Mononuclear cell (primary cell): ENCODE results near the gene IDH3G. TPM values are rescaled to one million over a fixed set of nuclear protein-coding genes. Genes with fewer than 3 reads are reported as not detected.

Experiments
- H3K27me3 ChIP-seq: 2 replicates; pipeline ENCODE4 v1.6.0; 2011; ENCODE audit warnings: low read length, control low read depth; ENCODE audit not compliant: insufficient read depth
- H3K4me1 ChIP-seq: 2 replicates; pipeline ENCODE4 v1.5.1; 2011; ENCODE audit warnings: mild to moderate bottlenecking, low read length, control low read depth; ENCODE audit not compliant: insufficient read depth
- H3K4me3 ChIP-seq: 2 replicates; pipeline ENCODE4 v1.5.1; 2011; ENCODE audit warnings: mild to moderate bottlenecking, low read length, moderate library complexity
- H3K9me3 ChIP-seq: 2 replicates; pipeline ENCODE4 v1.5.1; 2011; ENCODE audit warnings: low read depth, mild to moderate bottlenecking, control low read depth, low read length
- total RNA-seq: library from RNA; depleted of rRNA; stranded (reverse); fragments of >200 nt; gene quantifications from one replicate; pipeline ENCODE4 v1.2.3, GENCODE V29; 2012

Gene IDH3G
- total RNA-seq, 1 donor = 42.3 TPM

GRCh38 chrX:153773741-153774575 lies 20.2 kb downstream of the IDH3G start:
- Histone ChIP-seq H3K9me3 (no peaks in the 10 kb centered on the region), H3K27me3 (no peaks in the 10 kb centered on the region), H3K4me1 (no peaks in the 10 kb centered on the region), H3K4me3 (no peak overlapping the region)

- H3K4me3 ChIP-seq = no peak overlapping the region
- H3K27me3 ChIP-seq = no peaks in the 10 kb centered on the region
Observed at GRCh38 chrX:153773218-153773611, 21.0 kb downstream of the IDH3G start.

GRCh38 chrX:153772316-153773217 lies 21.6 kb downstream of the IDH3G start:
- H3K27me3 ChIP-seq = no peaks in the 10 kb centered on the region
- H3K4me3 ChIP-seq = no peak overlapping the region
- H3K9me3 ChIP-seq = no peaks in the 10 kb centered on the region
- no peaks in the 10 kb centered on the region for H3K4me1 ChIP-seq

More at GRCh38 chrX:153773218-153773611, 21.0 kb downstream of the IDH3G start:
- Histone ChIP-seq H3K9me3 (no peaks in the 10 kb centered on the region), H3K4me1 (no peaks in the 10 kb centered on the region)

GRCh38 chrX:153771415-153772315 lies 22.5 kb downstream of the IDH3G start:
- H3K9me3 ChIP-seq = no peaks in the 10 kb centered on the region
- H3K27me3 ChIP-seq = no peaks in the 10 kb centered on the region
- H3K4me3 ChIP-seq = no peak overlapping the region
- no peaks in the 10 kb centered on the region for H3K4me1 ChIP-seq

- H3K4me1 ChIP-seq = no peaks in the 10 kb centered on the region
- H3K9me3 ChIP-seq = no peaks in the 10 kb centered on the region
- no peaks in the 10 kb centered on the region for H3K27me3 ChIP-seq
- H3K4me3 ChIP-seq = no peak overlapping the region
Observed at GRCh38 chrX:153770601-153771414, 23.4 kb downstream of the IDH3G start.

- no peaks in the 10 kb centered on the region for H3K4me1 ChIP-seq
- H3K9me3 ChIP-seq = no peaks in the 10 kb centered on the region
- H3K27me3 ChIP-seq = no peaks in the 10 kb centered on the region
- no peak overlapping the region for H3K4me3 ChIP-seq
Observed at GRCh38 chrX:153769865-153770600, 24.1 kb downstream of the IDH3G start.

- Histone ChIP-seq H3K27me3 (no peaks in the 10 kb centered on the region), H3K4me1 (no peaks in the 10 kb centered on the region), H3K9me3 (no peaks in the 10 kb centered on the region), H3K4me3 (no peak overlapping the region)
Observed at GRCh38 chrX:153769158-153769864, 24.9 kb downstream of the IDH3G start.

GRCh38 chrX:153768311-153769157 lies 25.6 kb downstream of the IDH3G start:
- no peaks in the 10 kb centered on the region for H3K9me3 ChIP-seq
- no peaks in the 10 kb centered on the region for H3K27me3 ChIP-seq
- no peak overlapping the region for H3K4me3 ChIP-seq
- peaks cover 3% of the 10 kb centered on the region for H3K4me1 ChIP-seq

GRCh38 chrX:153767674-153768055 lies 26.5 kb downstream of the IDH3G start:
- peaks cover 3% of the 10 kb centered on the region for H3K4me1 ChIP-seq
- no peaks in the 10 kb centered on the region for H3K9me3 ChIP-seq
- H3K27me3 ChIP-seq = no peaks in the 10 kb centered on the region
- no peak overlapping the region for H3K4me3 ChIP-seq

- Histone ChIP-seq H3K4me1 (peaks cover 3% of the 10 kb centered on the region), H3K4me3 (no peak overlapping the region), H3K9me3 (no peaks in the 10 kb centered on the region), H3K27me3 (no peaks in the 10 kb centered on the region)
Observed at GRCh38 chrX:153766871-153767673, 27.1 kb downstream of the IDH3G start.

GRCh38 chrX:153766098-153766817 lies 27.9 kb downstream of the IDH3G start:
- no peaks in the 10 kb centered on the region for H3K9me3 ChIP-seq
- H3K4me1 ChIP-seq = peaks cover 3% of the 10 kb centered on the region
- no peaks in the 10 kb centered on the region for H3K27me3 ChIP-seq
- no peak overlapping the region for H3K4me3 ChIP-seq
